ENCODE measurements around the gene HCRTR1.

Gene HCRTR1

DNA sequence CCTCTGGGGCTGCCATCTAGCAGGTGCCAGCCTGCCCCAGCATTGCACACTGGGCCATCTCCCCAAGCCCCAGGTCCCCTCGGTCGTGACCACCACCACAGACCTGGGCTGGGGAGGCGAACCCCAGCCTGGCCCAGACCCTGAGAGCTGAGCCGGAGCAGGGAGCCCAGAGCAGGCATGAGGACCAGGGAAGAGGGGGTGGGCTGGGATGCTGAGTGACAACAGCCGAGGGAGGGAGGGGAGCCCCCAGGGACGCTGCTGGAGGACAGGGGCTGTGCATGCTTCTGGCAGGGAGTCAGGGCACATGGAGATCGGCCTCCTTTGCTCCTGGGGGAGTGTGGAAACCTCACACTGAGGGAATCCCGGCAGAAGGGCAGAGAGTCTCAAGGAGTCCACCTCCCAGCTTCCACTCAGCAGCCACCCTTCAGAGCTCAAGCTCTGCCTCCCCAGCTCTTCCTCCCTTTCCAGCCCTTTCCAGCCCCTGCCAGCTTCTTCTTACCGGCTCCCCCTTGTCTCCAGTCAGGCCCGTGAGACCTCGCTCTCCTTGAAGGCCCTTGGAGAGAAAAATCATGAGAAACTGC lies 50.9 kb downstream of the HCRTR1 start:
- no peak overlapping the region for H3K4me3 Mint-ChIP-seq

DNA sequence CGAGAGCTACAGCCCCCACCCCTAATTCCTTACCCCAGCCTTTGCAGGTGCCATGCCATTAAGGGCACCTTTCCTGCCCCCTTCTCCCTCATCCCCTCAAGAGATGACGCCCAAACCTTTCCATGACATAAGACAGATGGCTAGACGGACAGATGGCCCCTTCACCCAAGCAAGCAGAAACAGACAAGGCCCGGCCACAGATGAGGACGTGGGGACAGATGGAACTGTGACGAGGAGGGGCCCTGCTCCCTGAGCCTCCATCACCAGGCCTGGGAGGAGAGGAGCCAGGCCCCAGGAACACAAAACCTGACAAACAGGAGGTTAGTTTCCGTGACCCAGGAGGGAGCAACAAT lies 51.9 kb downstream of the HCRTR1 start:
- H3K27ac Mint-ChIP-seq = peak overlapping the region; percentile 41
- peaks cover 12% of the 10 kb centered on the region for H3K4me1 Mint-ChIP-seq (ENCODE audit: low read depth)
- H3K4me3 Mint-ChIP-seq = peak overlapping the region; percentile 48
- H3K27me3 Mint-ChIP-seq = peaks cover 7% of the 10 kb centered on the region
- no peaks in the 10 kb centered on the region for H3K9me3 Mint-ChIP-seq (ENCODE audit: low read depth)
- H3K36me3 Mint-ChIP-seq = no peaks in the 10 kb centered on the region

More for the DNA sequence above, 50.9 kb downstream of the HCRTR1 start:
- H3K27me3 Mint-ChIP-seq = peaks cover 7% of the 10 kb centered on the region
- H3K4me1 Mint-ChIP-seq (ENCODE audit: low read depth) = peaks cover 12% of the 10 kb centered on the region
- H3K27ac Mint-ChIP-seq = no peak overlapping the region
- no peaks in the 10 kb centered on the region for H3K9me3 Mint-ChIP-seq (ENCODE audit: low read depth)
- H3K36me3 Mint-ChIP-seq = no peaks in the 10 kb centered on the region

DNA sequence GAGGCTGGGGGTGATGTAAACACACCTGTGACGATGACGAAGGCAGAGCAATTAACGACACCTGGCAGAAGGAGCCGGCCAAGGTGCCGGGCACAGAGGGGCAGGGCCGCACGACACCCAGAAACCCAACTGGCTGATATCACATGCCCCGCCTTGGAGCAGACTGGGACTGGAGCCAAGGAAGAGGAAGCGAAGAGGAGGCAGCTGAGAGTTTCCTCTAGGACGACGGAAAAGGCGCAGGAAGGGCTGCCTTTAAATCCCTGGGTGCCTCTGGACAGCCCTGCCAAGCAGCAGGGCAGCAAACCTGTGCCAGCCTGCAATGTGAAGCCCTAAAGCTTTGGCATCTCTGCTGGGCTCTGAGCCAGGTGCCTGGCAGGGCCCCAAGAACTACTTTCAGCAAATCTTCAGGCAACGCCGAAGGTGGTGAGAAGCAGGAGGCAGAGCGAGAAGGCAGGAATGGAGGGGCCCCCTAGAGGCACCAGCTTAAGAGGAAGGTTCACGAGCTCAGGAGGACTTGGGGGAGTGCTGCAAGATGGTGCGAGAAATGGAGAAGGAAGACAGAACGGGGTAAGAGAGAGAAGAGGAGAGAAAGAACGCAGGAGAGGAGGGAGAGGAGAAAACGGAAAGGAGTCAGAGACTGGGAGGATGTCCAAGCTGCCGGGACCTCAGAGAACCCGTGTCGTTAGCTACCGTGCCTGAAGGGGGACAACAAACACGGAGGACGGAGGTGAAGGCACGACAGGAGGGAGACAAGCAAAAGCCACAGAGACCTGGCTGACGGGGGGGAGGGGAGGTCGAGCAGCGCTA lies 52.5 kb downstream of the HCRTR1 start:
- Mint-ChIP-seq H3K27ac (peak overlapping the region; percentile 41), H3K36me3 (no peaks in the 10 kb centered on the region), H3K27me3 (peaks cover 7% of the 10 kb centered on the region), H3K4me1 (ENCODE audit: low read depth) (peaks cover 12% of the 10 kb centered on the region), H3K4me3 (peak overlapping the region; percentile 66), H3K9me3 (ENCODE audit: low read depth) (no peaks in the 10 kb centered on the region)

DNA sequence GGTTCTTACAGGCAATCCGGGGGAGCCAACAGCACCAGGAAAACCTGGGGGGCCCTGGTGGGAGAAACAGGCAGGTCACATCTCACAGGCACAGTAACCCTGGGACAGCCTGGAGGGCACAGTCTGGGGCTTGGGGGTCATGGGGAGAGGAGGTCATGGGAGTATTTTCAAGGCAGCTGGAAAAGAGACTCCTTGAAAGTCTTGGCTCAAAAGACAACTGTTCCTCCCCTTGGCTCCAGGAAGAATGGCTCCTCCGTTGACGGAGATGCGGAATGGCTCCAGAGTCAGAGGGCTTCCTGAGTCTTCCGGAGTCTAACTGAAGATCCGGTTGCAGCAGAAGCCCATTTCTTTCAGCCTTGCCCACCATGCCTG lies 53.1 kb downstream of the HCRTR1 start:
- Mint-ChIP-seq H3K4me1 (ENCODE audit: low read depth) (peaks cover 12% of the 10 kb centered on the region), H3K9me3 (ENCODE audit: low read depth) (no peaks in the 10 kb centered on the region), H3K27me3 (peaks cover 7% of the 10 kb centered on the region), H3K27ac (no peak overlapping the region), H3K36me3 (no peaks in the 10 kb centered on the region), H3K4me3 (peak overlapping the region; percentile 66)

DNA sequence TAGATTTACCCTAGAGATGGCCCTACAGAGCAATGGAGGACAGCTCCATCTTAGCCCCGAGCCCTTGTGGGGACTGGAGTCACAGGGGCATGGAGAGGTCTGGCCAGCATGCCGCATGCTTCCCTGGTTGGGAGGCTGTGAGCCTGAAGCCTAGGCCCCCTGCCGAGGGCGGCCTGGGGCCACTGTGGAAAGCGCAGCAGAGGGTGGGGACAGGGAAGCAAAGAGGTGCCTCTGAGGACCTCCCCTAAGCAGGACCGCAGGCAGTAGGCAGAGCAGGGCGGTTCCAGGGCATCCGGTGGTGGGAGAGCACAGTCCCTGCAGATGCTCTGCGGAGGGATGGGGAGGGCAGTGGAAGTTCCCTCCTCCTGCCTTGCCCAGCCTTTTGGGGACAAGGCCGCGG lies 53.7 kb downstream of the HCRTR1 start:
- no peaks in the 10 kb centered on the region for H3K9me3 Mint-ChIP-seq (ENCODE audit: low read depth)
- H3K4me1 Mint-ChIP-seq (ENCODE audit: low read depth) = peaks cover 12% of the 10 kb centered on the region
- no peak overlapping the region for H3K27ac Mint-ChIP-seq
- H3K27me3 Mint-ChIP-seq = peaks cover 7% of the 10 kb centered on the region
- H3K36me3 Mint-ChIP-seq = no peaks in the 10 kb centered on the region
- H3K4me3 Mint-ChIP-seq = no peak overlapping the region

DNA sequence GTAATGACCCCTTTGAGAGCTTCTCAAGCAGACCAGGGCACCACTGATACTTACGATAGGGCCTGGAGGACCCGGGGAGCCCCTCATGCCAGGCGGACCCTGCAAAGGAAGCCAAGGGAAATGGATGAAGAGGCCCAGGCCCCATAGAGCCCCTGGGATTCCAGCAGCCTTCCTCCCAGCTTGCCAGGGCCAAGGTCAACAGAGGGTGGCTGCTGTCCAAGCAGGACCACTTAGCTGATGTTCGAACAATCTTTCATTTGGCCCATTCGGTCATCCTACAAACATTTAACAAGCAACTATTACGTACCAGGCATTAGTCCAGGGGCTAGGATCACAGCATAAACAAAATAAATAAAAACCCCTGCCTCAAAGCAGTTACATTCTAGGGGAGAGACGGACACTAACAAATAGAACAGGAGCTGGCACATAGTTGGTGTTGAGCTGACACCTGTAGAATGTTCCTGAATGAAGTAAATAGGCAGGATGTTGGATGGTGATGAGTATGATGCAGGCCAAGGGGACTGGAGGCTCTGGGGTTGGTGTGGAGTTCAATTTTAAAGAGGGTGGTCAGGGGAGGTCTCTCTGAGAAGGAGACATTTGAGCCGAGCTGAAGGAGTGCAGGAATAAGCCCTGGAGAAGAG lies 54.2 kb downstream of the HCRTR1 start:
- H3K9me3 Mint-ChIP-seq (ENCODE audit: low read depth) = no peaks in the 10 kb centered on the region
- H3K27ac Mint-ChIP-seq = no peak overlapping the region
- no peak overlapping the region for H3K4me3 Mint-ChIP-seq
- H3K27me3 Mint-ChIP-seq = peaks cover 7% of the 10 kb centered on the region
- no peaks in the 10 kb centered on the region for H3K36me3 Mint-ChIP-seq
- peaks cover 12% of the 10 kb centered on the region for H3K4me1 Mint-ChIP-seq (ENCODE audit: low read depth)

DNA sequence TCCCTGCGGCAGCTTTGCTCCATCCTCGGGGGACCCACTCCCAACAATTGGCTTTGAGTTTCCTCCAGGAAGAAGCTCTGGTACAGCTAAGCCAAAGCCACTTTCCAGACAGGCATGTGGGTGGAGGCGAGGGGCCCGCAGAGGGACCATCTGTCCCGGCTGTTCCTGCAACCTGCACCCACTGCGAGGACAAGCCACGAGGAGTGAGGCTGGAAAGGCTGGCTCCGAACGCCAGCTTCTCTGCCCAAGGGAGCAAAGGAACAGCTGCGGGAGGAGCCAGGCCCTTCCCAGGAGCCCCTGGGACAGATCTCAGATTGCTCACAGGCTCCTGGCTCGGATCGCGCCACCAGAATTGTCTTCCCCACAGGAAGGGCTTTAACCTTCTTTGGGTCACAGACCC lies 55.5 kb downstream of the HCRTR1 start:
- H3K36me3 Mint-ChIP-seq = no peaks in the 10 kb centered on the region
- H3K4me1 Mint-ChIP-seq (ENCODE audit: low read depth) = peaks cover 12% of the 10 kb centered on the region
- H3K27me3 Mint-ChIP-seq = peaks cover 7% of the 10 kb centered on the region
- no peak overlapping the region for H3K27ac Mint-ChIP-seq
- H3K9me3 Mint-ChIP-seq (ENCODE audit: low read depth) = no peaks in the 10 kb centered on the region
- no peak overlapping the region for H3K4me3 Mint-ChIP-seq

DNA sequence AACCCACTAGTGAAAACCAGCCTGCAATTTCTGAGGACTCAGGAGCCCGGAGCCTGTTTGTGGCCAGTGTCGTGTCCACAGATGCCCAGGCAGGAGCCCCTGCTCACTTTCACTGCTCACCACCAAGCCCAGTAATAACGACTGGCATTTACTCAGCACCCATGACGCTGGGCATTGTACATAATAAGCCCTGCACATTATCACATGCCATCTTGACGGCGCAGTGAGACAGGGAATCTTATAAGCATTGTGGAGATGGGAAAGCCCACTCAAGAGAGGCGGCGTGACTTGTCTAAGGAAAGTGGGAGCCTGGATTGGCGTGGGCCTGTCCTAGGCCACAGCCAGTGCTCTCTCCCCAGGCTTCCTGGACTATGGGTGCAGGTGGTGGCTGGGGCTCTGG lies 55.9 kb downstream of the HCRTR1 start:
- Mint-ChIP-seq H3K4me1 (ENCODE audit: low read depth) (peaks cover 12% of the 10 kb centered on the region), H3K4me3 (no peak overlapping the region), H3K36me3 (no peaks in the 10 kb centered on the region), H3K27me3 (peaks cover 7% of the 10 kb centered on the region), H3K9me3 (ENCODE audit: low read depth) (no peaks in the 10 kb centered on the region), H3K27ac (no peak overlapping the region)

DNA sequence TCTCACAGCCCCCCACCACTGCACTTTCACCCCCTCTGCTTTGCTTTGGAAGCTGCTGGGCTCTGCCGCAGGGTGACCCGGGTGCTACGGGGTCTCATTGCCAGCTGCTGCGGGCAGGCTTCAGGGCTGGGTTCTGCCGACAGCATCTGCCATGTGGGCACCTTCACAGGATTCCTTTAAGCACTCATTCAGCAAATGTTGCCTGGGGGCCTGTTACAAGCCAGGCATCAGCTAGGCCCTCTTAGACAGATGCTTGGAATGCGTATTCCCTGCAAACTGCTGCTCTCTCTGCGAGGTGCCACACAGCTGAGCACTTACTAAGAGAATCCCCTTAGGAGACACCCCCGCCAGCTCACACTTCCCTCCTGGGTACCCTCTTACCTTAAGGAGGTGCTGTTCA lies 57.1 kb downstream of the HCRTR1 start:
- H3K36me3 Mint-ChIP-seq = no peaks in the 10 kb centered on the region
- no peaks in the 10 kb centered on the region for H3K9me3 Mint-ChIP-seq (ENCODE audit: low read depth)
- H3K27ac Mint-ChIP-seq = no peak overlapping the region
- peaks cover 3% of the 10 kb centered on the region for H3K27me3 Mint-ChIP-seq
- peaks cover 8% of the 10 kb centered on the region for H3K4me1 Mint-ChIP-seq (ENCODE audit: low read depth)
- H3K4me3 Mint-ChIP-seq = no peak overlapping the region

DNA sequence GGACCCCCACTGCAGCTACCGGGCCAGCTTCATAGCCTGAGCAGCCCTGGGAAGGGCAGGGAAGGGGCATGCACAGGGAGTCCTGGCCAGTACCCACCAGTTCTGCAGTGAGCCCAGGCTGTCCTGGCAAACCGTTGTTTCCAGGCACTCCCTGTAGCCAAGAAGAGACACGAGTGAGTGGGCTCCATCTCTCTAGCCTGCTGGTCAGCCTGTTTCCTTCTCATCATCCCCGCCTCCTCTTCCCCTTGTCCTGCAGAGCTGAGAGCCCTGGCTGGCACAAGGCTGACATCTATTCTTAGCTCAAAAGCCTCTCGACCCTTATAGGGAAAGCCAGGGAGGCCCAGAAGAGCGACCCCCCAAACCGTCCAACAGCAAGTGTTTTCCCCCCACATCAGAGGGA lies 57.7 kb downstream of the HCRTR1 start:
- Mint-ChIP-seq H3K27ac (no peak overlapping the region), H3K4me1 (ENCODE audit: low read depth) (peaks cover 4% of the 10 kb centered on the region), H3K9me3 (ENCODE audit: low read depth) (no peaks in the 10 kb centered on the region), H3K27me3 (peaks cover 2% of the 10 kb centered on the region), H3K4me3 (no peak overlapping the region), H3K36me3 (no peaks in the 10 kb centered on the region)

DNA sequence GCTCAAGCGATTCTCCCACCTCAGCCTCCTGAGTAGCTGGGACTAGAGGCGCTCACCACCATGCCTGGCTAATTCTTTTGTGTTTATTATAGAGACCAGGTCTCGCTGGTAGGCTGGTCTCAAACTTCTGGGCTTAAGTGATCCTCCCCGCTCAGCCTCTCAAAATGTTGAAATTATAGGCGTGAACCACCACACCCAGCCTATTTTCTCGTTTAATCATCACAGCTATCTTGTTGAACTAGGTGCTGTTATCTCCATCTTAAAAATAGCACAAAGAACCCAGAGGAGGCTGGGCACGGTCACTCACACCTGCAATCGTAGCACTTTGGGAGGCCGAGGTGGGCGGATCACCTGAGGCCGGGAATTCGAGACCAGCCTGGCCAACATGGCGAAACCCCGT lies 58.3 kb downstream of the HCRTR1 start:
- Mint-ChIP-seq H3K36me3 (no peaks in the 10 kb centered on the region), H3K4me3 (no peak overlapping the region), H3K9me3 (ENCODE audit: low read depth) (no peaks in the 10 kb centered on the region), H3K4me1 (ENCODE audit: low read depth) (peaks cover 2% of the 10 kb centered on the region), H3K27me3 (no peaks in the 10 kb centered on the region), H3K27ac (no peak overlapping the region)

Data from activated naive CD8-positive, alpha-beta T cell (primary cell).